ENCODE results near the gene MCRIP1. TPM values are rescaled to one million over a fixed set of nuclear protein-coding genes. Genes with fewer than 3 reads are reported as not detected.

The MCRIP1 gene
- total RNA-seq, 1 donor from 2014 or later = 64.1 TPM

GRCh38 chr17:81833921-81834830, 1.1 kb upstream of the MCRIP1 start:
- Histone ChIP-seq H3K27me3 (no peaks in the 10 kb centered on the region), H3K4me1 (peaks cover 42% of the 10 kb centered on the region), H3K27ac (peak overlapping the region; percentile 83), H3K9me3 (no peaks in the 10 kb centered on the region), H3K4me3 (peak overlapping the region; percentile 61 to 90), H3K36me3 (no peaks in the 10 kb centered on the region)
- TF ChIP-seq POLR2AphosphoS5 (IDR thresholded peaks at IDR 0.05; ENCODE audit: insufficient read depth in 1 of 2, low read depth in 1 of 2) (no peak), POLR2A (IDR thresholded peaks at IDR 0.05) (no peak)
- TF ChIP-seq, protein P1, sequence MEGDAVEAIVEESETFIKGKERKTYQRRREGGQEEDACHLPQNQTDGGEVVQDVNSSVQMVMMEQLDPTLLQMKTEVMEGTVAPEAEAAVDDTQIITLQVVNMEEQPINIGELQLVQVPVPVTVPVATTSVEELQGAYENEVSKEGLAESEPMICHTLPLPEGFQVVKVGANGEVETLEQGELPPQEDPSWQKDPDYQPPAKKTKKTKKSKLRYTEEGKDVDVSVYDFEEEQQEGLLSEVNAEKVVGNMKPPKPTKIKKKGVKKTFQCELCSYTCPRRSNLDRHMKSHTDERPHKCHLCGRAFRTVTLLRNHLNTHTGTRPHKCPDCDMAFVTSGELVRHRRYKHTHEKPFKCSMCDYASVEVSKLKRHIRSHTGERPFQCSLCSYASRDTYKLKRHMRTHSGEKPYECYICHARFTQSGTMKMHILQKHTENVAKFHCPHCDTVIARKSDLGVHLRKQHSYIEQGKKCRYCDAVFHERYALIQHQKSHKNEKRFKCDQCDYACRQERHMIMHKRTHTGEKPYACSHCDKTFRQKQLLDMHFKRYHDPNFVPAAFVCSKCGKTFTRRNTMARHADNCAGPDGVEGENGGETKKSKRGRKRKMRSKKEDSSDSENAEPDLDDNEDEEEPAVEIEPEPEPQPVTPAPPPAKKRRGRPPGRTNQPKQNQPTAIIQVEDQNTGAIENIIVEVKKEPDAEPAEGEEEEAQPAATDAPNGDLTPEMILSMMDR (IDR thresholded peaks at IDR 0.05) = no peak
- DNase-seq (ENCODE audit: extremely low spot score in 2 of 2) = no peak
- intact Hi-C loops (cut with DNase I) = no loop called here

DNA sequence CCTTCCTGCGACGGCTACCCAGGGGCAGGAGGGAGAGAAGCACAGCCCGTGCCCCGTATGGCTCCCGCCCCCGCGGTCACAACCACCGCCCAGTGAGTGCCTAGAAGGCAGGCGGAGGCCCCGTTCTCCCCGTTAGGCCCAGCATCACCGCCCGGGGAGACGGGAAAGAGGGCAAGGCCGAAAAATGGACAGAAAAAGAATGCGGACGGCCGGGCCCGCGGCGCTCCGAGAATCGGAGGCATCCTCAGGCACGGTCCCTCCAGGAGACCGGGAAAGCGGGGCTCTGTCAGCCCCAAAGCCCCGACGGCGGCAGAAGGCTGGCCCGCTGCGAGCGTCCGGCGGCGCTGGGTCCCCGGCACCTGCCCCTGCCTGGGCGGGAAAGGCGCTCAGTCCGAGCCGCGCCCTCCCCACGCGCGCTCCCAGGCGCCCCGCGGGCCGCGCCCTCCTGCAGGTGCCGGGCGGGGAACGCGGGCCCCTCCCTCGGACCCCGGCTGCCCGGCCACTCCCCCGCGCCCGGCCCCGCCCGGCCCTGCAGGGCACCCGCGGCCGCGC, 407 bp downstream of the MCRIP1 start:
- intact Hi-C loops (cut with DNase I) = no loop called here
- peaks cover 56% of the 10 kb centered on the region for H3K4me1 ChIP-seq
- DNase-seq (ENCODE audit: extremely low spot score in 2 of 2) = no peak

GRCh38 chr17:81831957-81832607, 1.0 kb downstream of the MCRIP1 start:
- DNase-seq (ENCODE audit: extremely low spot score in 2 of 2) = no peak
- H3K36me3 ChIP-seq = no peaks in the 10 kb centered on the region
- H3K4me1 ChIP-seq = peaks cover 56% of the 10 kb centered on the region
- intact Hi-C loops (cut with DNase I) = no loop called here
- TF ChIP-seq, protein P1 (IDR thresholded peaks at IDR 0.05) = no peak
- TF ChIP-seq POLR2A (IDR thresholded peaks at IDR 0.05) (no peak), POLR2AphosphoS5 (IDR thresholded peaks at IDR 0.05; ENCODE audit: insufficient read depth in 1 of 2, low read depth in 1 of 2) (no peak)
- H3K9me3 ChIP-seq = no peaks in the 10 kb centered on the region
- H3K27ac ChIP-seq = peak overlapping the region; percentile 80
- H3K27me3 ChIP-seq = no peaks in the 10 kb centered on the region
- H3K4me3 ChIP-seq = peak overlapping the region; percentile 61 to 90

More for the DNA sequence above, 407 bp downstream of the MCRIP1 start:
- TF ChIP-seq, protein P1 (IDR thresholded peaks at IDR 0.05) = no peak
- TF ChIP-seq POLR2AphosphoS5 (IDR thresholded peaks at IDR 0.05; ENCODE audit: insufficient read depth in 1 of 2, low read depth in 1 of 2) (no peak), POLR2A (IDR thresholded peaks at IDR 0.05) (no peak)
- Histone ChIP-seq H3K4me3 (peak overlapping the region; percentile 61 to 90), H3K27me3 (no peaks in the 10 kb centered on the region), H3K27ac (peak overlapping the region; percentile 80), H3K36me3 (no peaks in the 10 kb centered on the region), H3K9me3 (no peaks in the 10 kb centered on the region)

GRCh38 chr17:81831563-81831956, 1.5 kb downstream of the MCRIP1 start:
- DNase-seq (ENCODE audit: extremely low spot score in 2 of 2) = no peak
- intact Hi-C loops (cut with DNase I) = no loop called here
- H3K4me1 ChIP-seq = peaks cover 56% of the 10 kb centered on the region
- no peak for TF ChIP-seq POLR2A (IDR thresholded peaks at IDR 0.05)
- TF ChIP-seq POLR2AphosphoS5 (IDR thresholded peaks at IDR 0.05; ENCODE audit: insufficient read depth in 1 of 2, low read depth in 1 of 2) = no peak
- TF ChIP-seq, protein P1 (IDR thresholded peaks at IDR 0.05) = no peak
- peak overlapping the region; percentile 80 for H3K27ac ChIP-seq
- H3K27me3 ChIP-seq = no peaks in the 10 kb centered on the region
- H3K9me3 ChIP-seq = no peaks in the 10 kb centered on the region
- H3K4me3 ChIP-seq = peak overlapping the region in 1 of 2 donors; percentile 61
- H3K36me3 ChIP-seq = no peaks in the 10 kb centered on the region

Data from vagina (tissue), 2 donors.